Activated effector memory CD4-positive, alpha-beta T cell treated with Interleukin-2 at 50 U/mL for 16 hours (primary cell): ENCODE data around the gene GPATCH4.

Experiments
- DNase-seq: peaks from one replicate; pipeline ENCODE4 v3.0.0-alpha.2; 2020

The GPATCH4 gene

GRCh38 chr1:156544592-156545102, 56.6 kb downstream of the GPATCH4 start:
- DNase-seq = no peak
